Endothelial cell of umbilical vein (primary cell): ENCODE results near the gene MBTD1. TPM values are rescaled to one million over a fixed set of nuclear protein-coding genes. Genes with fewer than 3 reads are reported as not detected.

Experiments
- BruUV-seq: library from RNA; stranded (reverse); fragments of 400-500 nt; replicated peaks from 2 replicates; lab custom pipeline; 2021; lab: Mats Ljungman, UMichigan
- CTCF ChIA-PET: fragments of 300-600, 350-600 bp; sonication (Branson Sonifier 250); formaldehyde crosslinking; loops from one replicate; lab custom pipeline; 2021; ENCODE audit warnings: antibody characterized with exemption, inconsistent platforms; lab: Charles Lee
- POLR2A ChIA-PET: fragments of 300-600, 350-600 bp; sonication (Branson Sonifier 250); formaldehyde crosslinking; loops from one replicate; lab custom pipeline; 2021; ENCODE audit warnings: antibody characterized with exemption, inconsistent platforms; lab: Charles Lee
- DNase-seq: peaks from one replicate; pipeline ENCODE4 v3.0.0-alpha.2; 2011; ENCODE audit warnings: low read depth, low spot score
- FAIRE-seq: peaks from 2 replicates; lab custom pipeline; 2011; peaks lifted over from hg19 to GRCh38; lab: Jason Lieb, UNC
- H2AFZ ChIP-seq: 2 replicates; pipeline ENCODE4 v1.6.0; 2012; ENCODE audit warnings: low read depth, low read length, control low read depth, inconsistent platforms
- H3K27ac ChIP-seq: 2 replicates; pipeline ENCODE4 v1.5.1; 2011; ENCODE audit warnings: low read depth, mild to moderate bottlenecking, control low read depth, low read length, moderate library complexity; ENCODE audit not compliant: insufficient read depth
- H3K27me3 ChIP-seq, 2 experiments: 2 replicates each; pipeline versions ENCODE4 v1.6.0 to v1.6.1; 2011; ENCODE audit warnings: low read length in 2 of 2, mixed read lengths in 1 of 2; ENCODE audit not compliant: control insufficient read depth in 2 of 2, insufficient read depth in 2 of 2
- H3K36me3 ChIP-seq, 2 experiments: 2 replicates in 1 of 2; 3 replicates in 1 of 2; pipeline ENCODE4 v1.5.1; 2011; ENCODE audit warnings: low read length in 2 of 2, mild to moderate bottlenecking in 1 of 2, moderate library complexity in 1 of 2; ENCODE audit not compliant: control insufficient read depth in 2 of 2, insufficient read depth in 2 of 2; ENCODE audit errors: extremely low read depth in 1 of 2
- H3K4me1 ChIP-seq: 3 replicates; pipeline ENCODE4 v1.5.1; 2011; ENCODE audit warnings: mild to moderate bottlenecking, low read length; ENCODE audit not compliant: control insufficient read depth, insufficient read depth; ENCODE audit errors: extremely low read depth
- H3K4me2 ChIP-seq: 2 replicates; pipeline ENCODE4 v1.6.1; 2011; ENCODE audit warnings: low read length, control low read depth, mixed read lengths; ENCODE audit not compliant: insufficient read depth
- H3K4me3 ChIP-seq, 3 experiments: fragments of 200-600 bp in 1 of 3; sonication (generic), shearing (Covaris generic) in 1 of 3; replicated peaks in 1 of 3; 2 replicates each; pipeline ENCODE4 v1.5.1; 2011 to 2016; ENCODE audit warnings: control low read depth in 3 of 3, low read length in 3 of 3, mild to moderate bottlenecking in 2 of 3, inconsistent platforms in 1 of 3, low read depth in 1 of 3, moderate library complexity in 1 of 3; ENCODE audit not compliant: insufficient read depth in 1 of 3
- H3K79me2 ChIP-seq: 2 replicates; pipeline ENCODE4 v1.6.0; 2012; ENCODE audit warnings: low read length, inconsistent platforms; ENCODE audit not compliant: control insufficient read depth, insufficient read depth
- H3K9ac ChIP-seq: replicated peaks from 2 replicates; pipeline ENCODE3; 2011; ENCODE audit warnings: low read length, control low read depth; ENCODE audit not compliant: insufficient read depth; ENCODE audit errors: extremely low read depth
- H3K9me1 ChIP-seq: replicated peaks from 3 replicates; pipeline ENCODE4 v1.6.0; 2011; ENCODE audit warnings: mild to moderate bottlenecking, low read length; ENCODE audit not compliant: control insufficient read depth, insufficient read depth; ENCODE audit errors: extremely low read depth
- H3K9me3 ChIP-seq: replicated peaks from 2 replicates; pipeline ENCODE4 v1.5.1; 2012; ENCODE audit warnings: low read length, inconsistent platforms; ENCODE audit not compliant: control insufficient read depth, insufficient read depth
- H4K20me1 ChIP-seq: replicated peaks from 2 replicates; pipeline ENCODE3; 2011; ENCODE audit warnings: mild to moderate bottlenecking, low read length; ENCODE audit not compliant: control insufficient read depth, insufficient read depth; ENCODE audit errors: extremely low read depth
- EZH2 ChIP-seq: IDR thresholded peaks from 2 replicates; pipeline ENCODE4 v1.6.1; 2012; ENCODE audit warnings: borderline replicate concordance, low read depth, mild to moderate bottlenecking, moderate library complexity, low read length, inconsistent platforms; ENCODE audit not compliant: severe bottlenecking
- GATA2 ChIP-seq: IDR thresholded peaks from 2 replicates; pipeline ENCODE4 v1.7.0; 2011; ENCODE audit warnings: low read depth, mild to moderate bottlenecking, moderate library complexity, mixed read lengths, low read length; ENCODE audit not compliant: insufficient read length, insufficient read depth
- JUN ChIP-seq: IDR thresholded peaks from 2 replicates; pipeline ENCODE4 v1.6.1; 2011; ENCODE audit warnings: borderline replicate concordance, low read depth; ENCODE audit not compliant: insufficient read length, insufficient read depth
- POLR2A ChIP-seq: IDR thresholded peaks from 2 replicates; pipeline ENCODE4 v1.6.1; 2012; ENCODE audit warnings: low read depth, mild to moderate bottlenecking, control low read depth, low read length
- dilution Hi-C: fragments of 300-500 bp; cut with MboI; formaldehyde crosslinking; loops from one replicate; pipeline ENCODE4 v1.15.0; 2019; ENCODE audit warnings: low sequenced_read_pairs; ENCODE audit not compliant: extremely low pct_ligation_motif_present
- intact Hi-C: fragments of 100-400 bp; cut with micrococcal nuclease; formaldehyde crosslinking; loops from one replicate; pipeline ENCODE4 v1.10.0; 2022
- polyA plus RNA-seq, 4 experiments: library from polyadenylated mRNA; depleted of rRNA in 3 of 4; stranded (reverse) in 3 of 4; unstranded in 1 of 4; fragments of >200 nt; gene quantifications; 2 replicates each; pipeline versions ENCODE4 v1.2.1 to v1.2.3, GENCODE V29; 2011 to 2012; ENCODE audit warnings: missing spikeins in 1 of 4
- total RNA-seq: library from RNA; stranded (reverse); gene quantifications from 2 replicates; pipeline ENCODE4 v1.2.3, GENCODE V29; 2021
- TF ChIP-seq, protein P1 (sequence below), 2 donors: IDR thresholded peaks; 1 replicate in 1 of 2; 2 replicates in 1 of 2; pipeline ENCODE4 v1.5.1; 2011; ENCODE audit warnings: low read length in 2 of 2, mild to moderate bottlenecking in 2 of 2, moderate library complexity in 2 of 2, control low read depth in 1 of 2, inconsistent platforms in 1 of 2, low read depth in 1 of 2; ENCODE audit not compliant: insufficient read depth in 1 of 2; ENCODE audit errors: extremely low read depth in 1 of 2
- TF ChIP-seq, protein P2 (sequence below): IDR thresholded peaks from 2 replicates; pipeline ENCODE4 v1.6.1; 2011; ENCODE audit not compliant: insufficient read depth, insufficient read length

The MBTD1 gene
- total and polyA plus RNA-seq, 2 donors (not counting 3 experiments of a cell fraction or from before 2014, with no cell fraction given), result 4.8 to 14.0 TPM

DNA sequence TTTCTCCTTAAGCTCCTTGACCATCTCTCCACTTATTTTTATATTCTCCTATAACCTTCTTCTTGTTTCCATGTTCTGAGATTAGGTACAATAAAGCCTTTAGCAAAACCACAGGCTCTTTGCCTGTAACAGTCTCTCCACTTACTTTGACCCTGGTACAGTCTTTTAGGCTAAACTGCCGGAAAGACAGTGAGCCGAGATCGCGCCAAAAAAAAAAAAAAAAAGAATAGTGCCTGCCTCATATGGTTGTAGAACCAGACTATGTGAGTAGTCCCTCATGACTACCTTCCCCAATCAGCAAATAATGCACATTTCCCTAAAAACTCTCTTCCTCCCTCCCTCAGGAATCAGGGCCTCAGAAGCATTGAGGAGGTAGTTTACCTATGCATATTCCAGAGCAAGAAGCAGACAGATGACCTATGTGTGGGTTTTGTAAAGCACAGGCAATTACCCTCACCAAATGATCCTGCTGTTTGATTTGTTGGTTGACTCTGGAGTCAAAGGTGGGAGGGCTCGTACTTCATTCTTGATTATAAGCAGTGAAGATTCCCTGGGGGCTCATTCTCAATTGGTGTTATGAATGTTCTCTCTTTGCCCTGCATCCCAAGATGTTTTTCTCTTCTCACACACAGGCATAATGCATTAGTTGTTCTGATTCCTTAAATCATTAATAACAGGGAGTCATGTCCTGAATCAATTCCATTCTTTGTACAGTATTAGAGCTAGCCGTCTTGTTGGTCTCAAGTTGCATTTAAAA, 115.4 kb downstream of the MBTD1 start:
- H3K4me3 ChIP-seq, result no peak overlapping the region
- TF ChIP-seq, protein P1, sequence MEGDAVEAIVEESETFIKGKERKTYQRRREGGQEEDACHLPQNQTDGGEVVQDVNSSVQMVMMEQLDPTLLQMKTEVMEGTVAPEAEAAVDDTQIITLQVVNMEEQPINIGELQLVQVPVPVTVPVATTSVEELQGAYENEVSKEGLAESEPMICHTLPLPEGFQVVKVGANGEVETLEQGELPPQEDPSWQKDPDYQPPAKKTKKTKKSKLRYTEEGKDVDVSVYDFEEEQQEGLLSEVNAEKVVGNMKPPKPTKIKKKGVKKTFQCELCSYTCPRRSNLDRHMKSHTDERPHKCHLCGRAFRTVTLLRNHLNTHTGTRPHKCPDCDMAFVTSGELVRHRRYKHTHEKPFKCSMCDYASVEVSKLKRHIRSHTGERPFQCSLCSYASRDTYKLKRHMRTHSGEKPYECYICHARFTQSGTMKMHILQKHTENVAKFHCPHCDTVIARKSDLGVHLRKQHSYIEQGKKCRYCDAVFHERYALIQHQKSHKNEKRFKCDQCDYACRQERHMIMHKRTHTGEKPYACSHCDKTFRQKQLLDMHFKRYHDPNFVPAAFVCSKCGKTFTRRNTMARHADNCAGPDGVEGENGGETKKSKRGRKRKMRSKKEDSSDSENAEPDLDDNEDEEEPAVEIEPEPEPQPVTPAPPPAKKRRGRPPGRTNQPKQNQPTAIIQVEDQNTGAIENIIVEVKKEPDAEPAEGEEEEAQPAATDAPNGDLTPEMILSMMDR (IDR thresholded peaks at IDR 0.05; ENCODE audit: extremely low read depth in 1 of 2, insufficient read depth in 1 of 2, low read depth in 1 of 2, low read length in 2 of 2), result no peak
- no peak for TF ChIP-seq GATA2
- TF ChIP-seq, protein P2, sequence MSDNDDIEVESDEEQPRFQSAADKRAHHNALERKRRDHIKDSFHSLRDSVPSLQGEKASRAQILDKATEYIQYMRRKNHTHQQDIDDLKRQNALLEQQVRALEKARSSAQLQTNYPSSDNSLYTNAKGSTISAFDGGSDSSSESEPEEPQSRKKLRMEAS, result no peak
- TF ChIP-seq JUN, result no peak
- TF ChIP-seq POLR2A, result no peak
- no peak for TF ChIP-seq EZH2
- H3K9ac ChIP-seq, result no peak overlapping the region
- H3K27me3 ChIP-seq, result no peaks in the 10 kb centered on the region
- H3K79me2 ChIP-seq, result no peaks in the 10 kb centered on the region
- CTCF ChIA-PET, result interaction anchor here (0.9 kb wide), 1 partner anchor 144 kb away, joined by 3 read pairs; no protein-coding TSS in a partner anchor
- H2AFZ ChIP-seq, result no peak overlapping the region
- H3K36me3 ChIP-seq, result no peaks in the 10 kb centered on the region
- H3K4me1 ChIP-seq, result no peaks in the 10 kb centered on the region
- intact Hi-C loops, result no loop called here
- POLR2A ChIA-PET, result no interaction called here
- no peaks in the 10 kb centered on the region for H3K9me1 ChIP-seq
- no peak overlapping the region for H3K27ac ChIP-seq
- DNase-seq (no peak), FAIRE-seq (no peak)
- H4K20me1 ChIP-seq, result no peaks in the 10 kb centered on the region
- dilution Hi-C loops, result no loop called here
- no TSS peak for BruUV-seq
- H3K9me3 ChIP-seq, result no peaks in the 10 kb centered on the region
- H3K4me2 ChIP-seq, result no peak overlapping the region
